Ishikawa (cell line): ENCODE data around the gene TMEM38A.

Experiments used
- CEBPB ChIP-seq: IDR thresholded peaks from 2 replicates; pipeline ENCODE4 v1.6.1; 2012
- CREB1 ChIP-seq: IDR thresholded peaks from 2 replicates; pipeline ENCODE4 v1.6.1; 2012; ENCODE audit warnings: low read depth
- EGR1 ChIP-seq: IDR thresholded peaks from 2 replicates; pipeline ENCODE4 v1.6.1; 2012
- EP300 ChIP-seq: IDR thresholded peaks from 2 replicates; pipeline ENCODE4 v1.6.1; 2012; ENCODE audit warnings: borderline replicate concordance
- FOXM1 ChIP-seq: IDR thresholded peaks from 2 replicates; pipeline ENCODE4 v1.6.1; 2012; ENCODE audit warnings: low read depth, borderline replicate concordance
- MAX ChIP-seq: IDR thresholded peaks from 2 replicates; pipeline ENCODE4 v1.6.1; 2012
- NFIC ChIP-seq: IDR thresholded peaks from 2 replicates; pipeline ENCODE4 v1.6.1; 2012
- RAD21 ChIP-seq: IDR thresholded peaks from 2 replicates; pipeline ENCODE4 v1.6.1; 2012; ENCODE audit warnings: low read depth
- REST ChIP-seq: IDR thresholded peaks from 2 replicates; pipeline ENCODE4 v1.6.1; 2012; ENCODE audit warnings: low read depth, mild to moderate bottlenecking
- TAF1 ChIP-seq: IDR thresholded peaks from 2 replicates; pipeline ENCODE4 v1.6.1; 2012; ENCODE audit warnings: low read depth, mild to moderate bottlenecking
- TCF12 ChIP-seq: IDR thresholded peaks from 2 replicates; pipeline ENCODE4 v1.6.1; 2012; ENCODE audit warnings: low read depth
- TEAD4 ChIP-seq: IDR thresholded peaks from 2 replicates; pipeline ENCODE4 v1.6.1; 2012
- USF1 ChIP-seq: IDR thresholded peaks from 2 replicates; pipeline ENCODE4 v1.6.1; 2012
- YY1 ChIP-seq: IDR thresholded peaks from 2 replicates; pipeline ENCODE4 v1.6.1; 2012; ENCODE audit warnings: low read depth
- ZBTB7A ChIP-seq: IDR thresholded peaks from 2 replicates; pipeline ENCODE4 v1.6.1; 2012; ENCODE audit warnings: low read depth

The TMEM38A gene

GRCh38 chr19:16679811-16680210, 18.9 kb downstream of the TMEM38A start:
- no peak for TF ChIP-seq ZBTB7A
- no peak for TF ChIP-seq EGR1
- TF ChIP-seq TCF12 = no peak
- TF ChIP-seq CREB1 = no peak
- no peak for TF ChIP-seq RAD21
- no peak for TF ChIP-seq TEAD4
- no peak for TF ChIP-seq FOXM1

- TF ChIP-seq RAD21 = no peak
- no peak for TF ChIP-seq ZBTB7A
- TF ChIP-seq REST = no peak
- TF ChIP-seq NFIC = no peak
- no peak for TF ChIP-seq EP300
- TF ChIP-seq USF1 = no peak
- no peak for TF ChIP-seq TCF12
- TF ChIP-seq TEAD4 = no peak
- no peak for TF ChIP-seq CEBPB
- no peak for TF ChIP-seq YY1
- no peak for TF ChIP-seq TAF1
- no peak for TF ChIP-seq MAX
- TF ChIP-seq EGR1 = no peak
- TF ChIP-seq CREB1 = no peak
- TF ChIP-seq FOXM1 = no peak
These were observed 21.6 kb downstream of the TMEM38A start for GRCh38 chr19:16682539-16682938.

GRCh38 chr19:16684216-16684615, 23.3 kb downstream of the TMEM38A start:
- TF ChIP-seq TEAD4 (no peak), TAF1 (no peak), TCF12 (no peak), CEBPB (no peak), MAX (no peak), CREB1 (no peak), EP300 (no peak), REST (no peak), NFIC (no peak), ZBTB7A (no peak), YY1 (no peak), EGR1 (no peak), USF1 (no peak), FOXM1 (no peak)

GRCh38 chr19:16688084-16688483, 27.1 kb downstream of the TMEM38A start:
- no peak for TF ChIP-seq ZBTB7A
- TF ChIP-seq FOXM1 = no peak
- no peak for TF ChIP-seq TAF1
- TF ChIP-seq YY1 = no peak
- no peak for TF ChIP-seq EGR1
- no peak for TF ChIP-seq REST
- no peak for TF ChIP-seq TCF12
- no peak for TF ChIP-seq USF1
- TF ChIP-seq EP300 = no peak
- TF ChIP-seq CREB1 = no peak
- TF ChIP-seq RAD21 = no peak
- TF ChIP-seq MAX = no peak
- no peak for TF ChIP-seq CEBPB
- TF ChIP-seq NFIC = no peak
- no peak for TF ChIP-seq TEAD4
